ENCODE data around the gene ZNF835.

Gene ZNF835

GRCh38 chr19:56633021-56633420, 38.5 kb downstream of the ZNF835 start:
- TF ChIP-seq TCF12 (IDR thresholded peaks at IDR 0.05; ENCODE audit: low read depth) (no peak), EP300 (IDR thresholded peaks at IDR 0.05; ENCODE audit: borderline replicate concordance) (no peak), ZBTB7A (IDR thresholded peaks at IDR 0.05; ENCODE audit: low read depth) (no peak)

- TF ChIP-seq RAD21 (IDR thresholded peaks at IDR 0.05; ENCODE audit: low read depth) (no peak), EP300 (IDR thresholded peaks at IDR 0.05; ENCODE audit: borderline replicate concordance) (no peak), REST (IDR thresholded peaks at IDR 0.05; ENCODE audit: low read depth) (no peak), CEBPB (IDR thresholded peaks at IDR 0.05) (no peak), ZBTB7A (IDR thresholded peaks at IDR 0.05; ENCODE audit: low read depth) (no peak), MAX (IDR thresholded peaks at IDR 0.05) (no peak), FOXM1 (IDR thresholded peaks at IDR 0.05; ENCODE audit: borderline replicate concordance, low read depth) (no peak), TAF1 (IDR thresholded peaks at IDR 0.05; ENCODE audit: low read depth) (no peak)
Observed at GRCh38 chr19:56625708-56626107, 45.8 kb downstream of the ZNF835 start.

GRCh38 chr19:56623006-56623405, 48.6 kb downstream of the ZNF835 start:
- TF ChIP-seq RAD21 (IDR thresholded peaks at IDR 0.05; ENCODE audit: low read depth) (no peak), TAF1 (IDR thresholded peaks at IDR 0.05; ENCODE audit: low read depth) (no peak), TCF12 (IDR thresholded peaks at IDR 0.05; ENCODE audit: low read depth) (no peak), EGR1 (IDR thresholded peaks at IDR 0.05) (no peak), ZBTB7A (IDR thresholded peaks at IDR 0.05; ENCODE audit: low read depth) (no peak)

- TF ChIP-seq TCF12 (IDR thresholded peaks at IDR 0.05; ENCODE audit: low read depth) (no peak), REST (IDR thresholded peaks at IDR 0.05; ENCODE audit: low read depth) (no peak), CREB1 (IDR thresholded peaks at IDR 0.05; ENCODE audit: low read depth) (no peak), NFIC (IDR thresholded peaks at IDR 0.05) (no peak), CEBPB (IDR thresholded peaks at IDR 0.05) (no peak), TEAD4 (IDR thresholded peaks at IDR 0.05) (no peak), RAD21 (IDR thresholded peaks at IDR 0.05; ENCODE audit: low read depth) (no peak), FOXM1 (IDR thresholded peaks at IDR 0.05; ENCODE audit: borderline replicate concordance, low read depth) (no peak), TAF1 (IDR thresholded peaks at IDR 0.05; ENCODE audit: low read depth) (no peak), EP300 (IDR thresholded peaks at IDR 0.05; ENCODE audit: borderline replicate concordance) (no peak), MAX (IDR thresholded peaks at IDR 0.05) (no peak), EGR1 (IDR thresholded peaks at IDR 0.05) (no peak), YY1 (IDR thresholded peaks at IDR 0.05; ENCODE audit: low read depth) (no peak)
- TF ChIP-seq, protein P1, sequence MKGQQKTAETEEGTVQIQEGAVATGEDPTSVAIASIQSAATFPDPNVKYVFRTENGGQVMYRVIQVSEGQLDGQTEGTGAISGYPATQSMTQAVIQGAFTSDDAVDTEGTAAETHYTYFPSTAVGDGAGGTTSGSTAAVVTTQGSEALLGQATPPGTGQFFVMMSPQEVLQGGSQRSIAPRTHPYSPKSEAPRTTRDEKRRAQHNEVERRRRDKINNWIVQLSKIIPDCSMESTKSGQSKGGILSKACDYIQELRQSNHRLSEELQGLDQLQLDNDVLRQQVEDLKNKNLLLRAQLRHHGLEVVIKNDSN (IDR thresholded peaks at IDR 0.05) = no peak
Observed at GRCh38 chr19:56622374-56622773, 49.2 kb downstream of the ZNF835 start.

- TF ChIP-seq YY1 (IDR thresholded peaks at IDR 0.05; ENCODE audit: low read depth) (no peak), EGR1 (IDR thresholded peaks at IDR 0.05) (no peak), FOXM1 (IDR thresholded peaks at IDR 0.05; ENCODE audit: borderline replicate concordance, low read depth) (no peak), RAD21 (IDR thresholded peaks at IDR 0.05; ENCODE audit: low read depth) (no peak), CREB1 (IDR thresholded peaks at IDR 0.05; ENCODE audit: low read depth) (no peak), MAX (IDR thresholded peaks at IDR 0.05) (no peak), CEBPB (IDR thresholded peaks at IDR 0.05) (no peak), TAF1 (IDR thresholded peaks at IDR 0.05; ENCODE audit: low read depth) (no peak), EP300 (IDR thresholded peaks at IDR 0.05; ENCODE audit: borderline replicate concordance) (no peak), ZBTB7A (IDR thresholded peaks at IDR 0.05; ENCODE audit: low read depth) (no peak), TEAD4 (IDR thresholded peaks at IDR 0.05) (no peak), NFIC (IDR thresholded peaks at IDR 0.05) (no peak), TCF12 (IDR thresholded peaks at IDR 0.05; ENCODE audit: low read depth) (no peak), REST (IDR thresholded peaks at IDR 0.05; ENCODE audit: low read depth) (no peak)
- TF ChIP-seq, protein P1 (IDR thresholded peaks at IDR 0.05) = no peak
Observed at GRCh38 chr19:56619121-56619520, 52.4 kb downstream of the ZNF835 start.
